Tibial artery (tissue), 4 donors: ENCODE data around the gene RGS7.

Source experiments
- DNase-seq, 2 donors: peaks; one replicate each; pipeline ENCODE4 v3.0.0-alpha.2; 2019
- H3K27ac ChIP-seq, 2 donors: fragments of 200-600 bp; sonication (generic) in 1 of 2; 1 replicate in 1 of 2; 2 replicates in 1 of 2; pipeline ENCODE4 v1.5.1; 2018 to 2019; ENCODE audit warnings: mild to moderate bottlenecking in 1 of 2
- H3K27me3 ChIP-seq, 2 donors: fragments of 200-600 bp; sonication (generic) in 1 of 2; one replicate each; pipeline versions ENCODE4 v1.5.1 to v1.6.0; 2016 to 2019
- H3K36me3 ChIP-seq, 3 donors: fragments of 200-600 bp; sonication (generic) in 2 of 3; one replicate each; pipeline ENCODE4 v1.5.1; 2016 to 2019; ENCODE audit warnings: mild to moderate bottlenecking in 2 of 3
- H3K4me1 ChIP-seq, 4 donors: fragments of 200-600 bp; sonication (generic) in 2 of 4; 1 replicate in 3 of 4; 2 replicates in 1 of 4; pipeline ENCODE4 v1.5.1; 2016 to 2019
- H3K4me3 ChIP-seq, 2 donors: fragments of 200-600 bp; sonication (generic) in 1 of 2; 1 replicate in 1 of 2; 2 replicates in 1 of 2; pipeline ENCODE4 v1.5.1; 2018 to 2019; ENCODE audit warnings: mild to moderate bottlenecking in 2 of 2
- H3K9me3 ChIP-seq, 3 donors: fragments of 200-600 bp; sonication (generic) in 1 of 3; one replicate each; pipeline ENCODE4 v1.5.1; 2016 to 2019
- CTCF ChIP-seq, 2 experiments: fragments of 200-600 bp in 1 of 2; fragments of 450-650 bp in 1 of 2; IDR thresholded peaks; one replicate each; pipeline ENCODE4 v1.5.1; 2017 to 2019; ENCODE audit warnings: antibody characterized with exemption in 2 of 2, mild to moderate bottlenecking in 1 of 2, moderate library complexity in 1 of 2
- intact Hi-C: fragments of 100-400 bp; cut with DNase I; formaldehyde crosslinking; loops from one replicate; pipeline ENCODE4 v1.15.0; 2023; ENCODE audit warnings: low total_unique reads

RGS7 gene

GRCh38 chr1:241316372-241316771 lies 40.6 kb downstream of the RGS7 start:
- DNase-seq = no peak
- TF ChIP-seq CTCF (IDR thresholded peaks at IDR 0.05) = no peak
- Histone ChIP-seq H3K27ac (no peak overlapping the region), H3K36me3 (no peaks in the 10 kb centered on the region), H3K27me3 (no peaks in the 10 kb centered on the region), H3K4me1 (no peaks in the 10 kb centered on the region), H3K4me3 (no peak overlapping the region), H3K9me3 (no peaks in the 10 kb centered on the region)
- intact Hi-C loops = no loop called here

- H3K4me1 ChIP-seq = no peaks in the 10 kb centered on the region
- no peaks in the 10 kb centered on the region for H3K9me3 ChIP-seq
- no peak overlapping the region for H3K4me3 ChIP-seq
- intact Hi-C loops = no loop called here
- no peak overlapping the region for H3K27ac ChIP-seq
- no peak for DNase-seq
- no peak for TF ChIP-seq CTCF (IDR thresholded peaks at IDR 0.05)
- no peaks in the 10 kb centered on the region for H3K27me3 ChIP-seq
- H3K36me3 ChIP-seq = no peaks in the 10 kb centered on the region
These were observed 45.8 kb downstream of the RGS7 start for GRCh38 chr1:241311056-241311746.

GRCh38 chr1:241310451-241310850 lies 46.6 kb downstream of the RGS7 start:
- intact Hi-C loops = no loop called here
- no peak for TF ChIP-seq CTCF (IDR thresholded peaks at IDR 0.05)
- H3K27ac ChIP-seq = no peak overlapping the region
- no peaks in the 10 kb centered on the region for H3K36me3 ChIP-seq
- no peak overlapping the region for H3K4me3 ChIP-seq
- H3K9me3 ChIP-seq = no peaks in the 10 kb centered on the region
- no peak for DNase-seq
- H3K4me1 ChIP-seq = no peaks in the 10 kb centered on the region
- H3K27me3 ChIP-seq = no peaks in the 10 kb centered on the region

GRCh38 chr1:241309651-241310050 lies 47.4 kb downstream of the RGS7 start:
- H3K36me3 ChIP-seq = no peaks in the 10 kb centered on the region
- intact Hi-C loops = no loop called here
- no peak for DNase-seq
- no peaks in the 10 kb centered on the region for H3K27me3 ChIP-seq
- no peaks in the 10 kb centered on the region for H3K9me3 ChIP-seq
- TF ChIP-seq CTCF (IDR thresholded peaks at IDR 0.05) = no peak
- H3K4me1 ChIP-seq = no peaks in the 10 kb centered on the region
- H3K4me3 ChIP-seq = no peak overlapping the region
- no peak overlapping the region for H3K27ac ChIP-seq

GRCh38 chr1:241308471-241308870 lies 48.5 kb downstream of the RGS7 start:
- Histone ChIP-seq H3K4me3 (no peak overlapping the region), H3K27me3 (no peaks in the 10 kb centered on the region), H3K36me3 (no peaks in the 10 kb centered on the region), H3K4me1 (no peaks in the 10 kb centered on the region), H3K9me3 (peaks cover 0 to 2% (median 0%) of the 10 kb centered on the region in 3 donors), H3K27ac (no peak overlapping the region)
- intact Hi-C loops = no loop called here
- no peak for DNase-seq
- TF ChIP-seq CTCF (IDR thresholded peaks at IDR 0.05) = no peak

- TF ChIP-seq CTCF (IDR thresholded peaks at IDR 0.05) = no peak
- no peak for DNase-seq
- intact Hi-C loops = no loop called here
- no peaks in the 10 kb centered on the region for H3K36me3 ChIP-seq
- H3K4me3 ChIP-seq = no peak overlapping the region
- H3K27ac ChIP-seq = no peak overlapping the region
- no peaks in the 10 kb centered on the region for H3K4me1 ChIP-seq
- no peaks in the 10 kb centered on the region for H3K27me3 ChIP-seq
- H3K9me3 ChIP-seq = peaks cover 0 to 4% (median 2%) of the 10 kb centered on the region in 3 donors
These were observed 49.0 kb downstream of the RGS7 start for GRCh38 chr1:241308011-241308410.
